HEK293 (cell line): ENCODE measurements around the gene ZNF595.
"Not testable (repeated sequence)": the region's sequence is repeated elsewhere in the genome, so short reads cannot be mapped to it uniquely, and the experiment has no call there.

ENCODE experiments used
- HOXC10 ChIP-seq: sonication (generic); formaldehyde crosslinking; IDR thresholded peaks from 2 replicates; pipeline ENCODE4 v1.8.1; 2023; ENCODE audit warnings: mild to moderate bottlenecking, missing genetic modification reagents
- SCRT1 ChIP-seq: fragments of 450-650 bp; formaldehyde crosslinking; IDR thresholded peaks from 2 replicates; pipeline ENCODE4 v1.5.1; 2016; ENCODE audit warnings: missing biosample characterization, missing genetic modification characterization, borderline replicate concordance
- SP2 ChIP-seq: fragments of 450-650 bp; formaldehyde crosslinking; IDR thresholded peaks from 2 replicates; pipeline ENCODE4 v1.5.1; 2016; ENCODE audit warnings: missing biosample characterization, missing genetic modification characterization
- TCF7L2 ChIP-seq: IDR thresholded peaks from 2 replicates; pipeline ENCODE4 v1.6.1; 2011; ENCODE audit warnings: low read depth, mild to moderate bottlenecking, inconsistent platforms, low read length, moderate library complexity, borderline replicate concordance
- TRIM28 ChIP-seq: IDR thresholded peaks from 2 replicates; pipeline ENCODE4 v1.6.1; 2011; ENCODE audit warnings: low read length, control low read depth, borderline replicate concordance
- ZFP37 ChIP-seq: fragments of 450-650 bp; formaldehyde crosslinking; IDR thresholded peaks from 2 replicates; pipeline ENCODE4 v1.5.1; 2016; ENCODE audit warnings: missing biosample characterization, missing genetic modification characterization
- ZNF121 ChIP-seq: fragments of 450-650 bp; formaldehyde crosslinking; IDR thresholded peaks from 2 replicates; pipeline ENCODE4 v1.5.1; 2016; ENCODE audit warnings: missing biosample characterization, missing genetic modification characterization
- ZNF223 ChIP-seq: fragments of 450-650 bp; formaldehyde crosslinking; IDR thresholded peaks from 2 replicates; pipeline ENCODE4 v1.5.1; 2016; ENCODE audit warnings: missing biosample characterization, missing genetic modification characterization
- ZNF426 ChIP-seq: fragments of 450-650 bp; formaldehyde crosslinking; IDR thresholded peaks from 2 replicates; pipeline ENCODE4 v1.5.1; 2017; ENCODE audit warnings: missing biosample characterization, missing genetic modification characterization, mild to moderate bottlenecking, inconsistent platforms, moderate library complexity
- TF ChIP-seq, protein P1 (sequence below): fragments of 450-650 bp; formaldehyde crosslinking; IDR thresholded peaks from 2 replicates; pipeline ENCODE4 v1.5.1; 2016; ENCODE audit warnings: missing biosample characterization, missing genetic modification characterization
- TF ChIP-seq, protein P2 (sequence below): fragments of 450-650 bp; formaldehyde crosslinking; IDR thresholded peaks from 2 replicates; pipeline ENCODE4 v1.5.1; 2016; ENCODE audit warnings: missing biosample characterization, missing genetic modification characterization
- TF ChIP-seq, protein P3 (sequence below): fragments of 450-650 bp; formaldehyde crosslinking; IDR thresholded peaks from 2 replicates; pipeline ENCODE4 v1.5.1; 2016; ENCODE audit warnings: missing biosample characterization, missing genetic modification characterization
- TF ChIP-seq, protein P4 (sequence below): fragments of 450-650 bp; formaldehyde crosslinking; IDR thresholded peaks from 2 replicates; pipeline ENCODE4 v1.5.1; 2017; ENCODE audit warnings: missing biosample characterization, missing genetic modification characterization
- TF ChIP-seq, protein P5 (sequence below): fragments of 450-650 bp; formaldehyde crosslinking; IDR thresholded peaks from 2 replicates; pipeline ENCODE4 v1.5.1; 2017; ENCODE audit warnings: missing biosample characterization, missing genetic modification characterization

DNA sequence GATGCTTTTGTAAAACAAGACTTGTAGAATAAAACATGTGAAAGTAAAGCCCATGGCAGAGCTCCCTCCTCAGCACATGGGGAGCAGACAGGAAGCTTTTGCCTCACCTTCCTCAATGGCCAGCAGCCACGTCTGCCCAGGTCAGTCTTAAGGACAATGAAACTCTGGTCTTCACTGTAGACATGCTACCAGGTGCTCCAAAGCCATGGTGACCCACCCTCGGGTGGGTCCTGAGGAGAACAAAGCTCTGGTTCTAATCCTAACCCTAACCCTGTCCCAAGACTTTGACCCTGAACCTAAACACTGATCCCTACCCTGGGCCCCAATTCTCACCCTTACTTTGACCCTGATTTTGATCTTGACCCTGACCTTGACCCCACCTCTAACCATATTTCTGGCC is 30.2 kb upstream of the ZNF595 start:
- TF ChIP-seq HOXC10 (CRISPR knock-in tag); ZNF426; SP2 (tag by site-specific recombination); ZNF223 (tag by site-specific recombination); SCRT1 (tag by site-specific recombination); TCF7L2; TRIM28; ZNF121 (tag by site-specific recombination); ZFP37 (tag by site-specific recombination): not testable (repeated sequence)
- TF ChIP-seq, protein P1, sequence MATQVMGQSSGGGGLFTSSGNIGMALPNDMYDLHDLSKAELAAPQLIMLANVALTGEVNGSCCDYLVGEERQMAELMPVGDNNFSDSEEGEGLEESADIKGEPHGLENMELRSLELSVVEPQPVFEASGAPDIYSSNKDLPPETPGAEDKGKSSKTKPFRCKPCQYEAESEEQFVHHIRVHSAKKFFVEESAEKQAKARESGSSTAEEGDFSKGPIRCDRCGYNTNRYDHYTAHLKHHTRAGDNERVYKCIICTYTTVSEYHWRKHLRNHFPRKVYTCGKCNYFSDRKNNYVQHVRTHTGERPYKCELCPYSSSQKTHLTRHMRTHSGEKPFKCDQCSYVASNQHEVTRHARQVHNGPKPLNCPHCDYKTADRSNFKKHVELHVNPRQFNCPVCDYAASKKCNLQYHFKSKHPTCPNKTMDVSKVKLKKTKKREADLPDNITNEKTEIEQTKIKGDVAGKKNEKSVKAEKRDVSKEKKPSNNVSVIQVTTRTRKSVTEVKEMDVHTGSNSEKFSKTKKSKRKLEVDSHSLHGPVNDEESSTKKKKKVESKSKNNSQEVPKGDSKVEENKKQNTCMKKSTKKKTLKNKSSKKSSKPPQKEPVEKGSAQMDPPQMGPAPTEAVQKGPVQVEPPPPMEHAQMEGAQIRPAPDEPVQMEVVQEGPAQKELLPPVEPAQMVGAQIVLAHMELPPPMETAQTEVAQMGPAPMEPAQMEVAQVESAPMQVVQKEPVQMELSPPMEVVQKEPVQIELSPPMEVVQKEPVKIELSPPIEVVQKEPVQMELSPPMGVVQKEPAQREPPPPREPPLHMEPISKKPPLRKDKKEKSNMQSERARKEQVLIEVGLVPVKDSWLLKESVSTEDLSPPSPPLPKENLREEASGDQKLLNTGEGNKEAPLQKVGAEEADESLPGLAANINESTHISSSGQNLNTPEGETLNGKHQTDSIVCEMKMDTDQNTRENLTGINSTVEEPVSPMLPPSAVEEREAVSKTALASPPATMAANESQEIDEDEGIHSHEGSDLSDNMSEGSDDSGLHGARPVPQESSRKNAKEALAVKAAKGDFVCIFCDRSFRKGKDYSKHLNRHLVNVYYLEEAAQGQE, result not testable (repeated sequence)
- TF ChIP-seq, protein P2, sequence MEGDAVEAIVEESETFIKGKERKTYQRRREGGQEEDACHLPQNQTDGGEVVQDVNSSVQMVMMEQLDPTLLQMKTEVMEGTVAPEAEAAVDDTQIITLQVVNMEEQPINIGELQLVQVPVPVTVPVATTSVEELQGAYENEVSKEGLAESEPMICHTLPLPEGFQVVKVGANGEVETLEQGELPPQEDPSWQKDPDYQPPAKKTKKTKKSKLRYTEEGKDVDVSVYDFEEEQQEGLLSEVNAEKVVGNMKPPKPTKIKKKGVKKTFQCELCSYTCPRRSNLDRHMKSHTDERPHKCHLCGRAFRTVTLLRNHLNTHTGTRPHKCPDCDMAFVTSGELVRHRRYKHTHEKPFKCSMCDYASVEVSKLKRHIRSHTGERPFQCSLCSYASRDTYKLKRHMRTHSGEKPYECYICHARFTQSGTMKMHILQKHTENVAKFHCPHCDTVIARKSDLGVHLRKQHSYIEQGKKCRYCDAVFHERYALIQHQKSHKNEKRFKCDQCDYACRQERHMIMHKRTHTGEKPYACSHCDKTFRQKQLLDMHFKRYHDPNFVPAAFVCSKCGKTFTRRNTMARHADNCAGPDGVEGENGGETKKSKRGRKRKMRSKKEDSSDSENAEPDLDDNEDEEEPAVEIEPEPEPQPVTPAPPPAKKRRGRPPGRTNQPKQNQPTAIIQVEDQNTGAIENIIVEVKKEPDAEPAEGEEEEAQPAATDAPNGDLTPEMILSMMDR (tag by site-specific recombination), result not testable (repeated sequence)
- TF ChIP-seq, protein P3, sequence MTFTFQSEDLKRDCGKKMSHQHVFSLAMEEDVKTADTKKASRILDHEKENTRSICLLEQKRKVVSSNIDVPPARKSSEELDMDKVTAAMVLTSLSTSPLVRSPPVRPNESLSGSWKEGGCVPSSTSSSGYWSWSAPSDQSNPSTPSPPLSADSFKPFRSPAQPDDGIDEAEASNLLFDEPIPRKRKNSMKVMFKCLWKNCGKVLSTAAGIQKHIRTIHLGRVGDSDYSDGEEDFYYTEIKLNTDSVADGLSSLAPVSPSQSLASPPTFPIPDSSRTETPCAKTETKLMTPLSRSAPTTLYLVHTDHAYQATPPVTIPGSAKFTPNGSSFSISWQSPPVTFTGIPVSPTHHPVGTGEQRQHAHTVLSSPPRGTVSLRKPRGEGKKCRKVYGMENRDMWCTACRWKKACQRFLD (tag by site-specific recombination), result not testable (repeated sequence)
- TF ChIP-seq, protein P4, sequence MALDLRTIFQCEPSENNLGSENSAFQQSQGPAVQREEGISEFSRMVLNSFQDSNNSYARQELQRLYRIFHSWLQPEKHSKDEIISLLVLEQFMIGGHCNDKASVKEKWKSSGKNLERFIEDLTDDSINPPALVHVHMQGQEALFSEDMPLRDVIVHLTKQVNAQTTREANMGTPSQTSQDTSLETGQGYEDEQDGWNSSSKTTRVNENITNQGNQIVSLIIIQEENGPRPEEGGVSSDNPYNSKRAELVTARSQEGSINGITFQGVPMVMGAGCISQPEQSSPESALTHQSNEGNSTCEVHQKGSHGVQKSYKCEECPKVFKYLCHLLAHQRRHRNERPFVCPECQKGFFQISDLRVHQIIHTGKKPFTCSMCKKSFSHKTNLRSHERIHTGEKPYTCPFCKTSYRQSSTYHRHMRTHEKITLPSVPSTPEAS (tag by site-specific recombination), result not testable (repeated sequence)
- TF ChIP-seq, protein P5, sequence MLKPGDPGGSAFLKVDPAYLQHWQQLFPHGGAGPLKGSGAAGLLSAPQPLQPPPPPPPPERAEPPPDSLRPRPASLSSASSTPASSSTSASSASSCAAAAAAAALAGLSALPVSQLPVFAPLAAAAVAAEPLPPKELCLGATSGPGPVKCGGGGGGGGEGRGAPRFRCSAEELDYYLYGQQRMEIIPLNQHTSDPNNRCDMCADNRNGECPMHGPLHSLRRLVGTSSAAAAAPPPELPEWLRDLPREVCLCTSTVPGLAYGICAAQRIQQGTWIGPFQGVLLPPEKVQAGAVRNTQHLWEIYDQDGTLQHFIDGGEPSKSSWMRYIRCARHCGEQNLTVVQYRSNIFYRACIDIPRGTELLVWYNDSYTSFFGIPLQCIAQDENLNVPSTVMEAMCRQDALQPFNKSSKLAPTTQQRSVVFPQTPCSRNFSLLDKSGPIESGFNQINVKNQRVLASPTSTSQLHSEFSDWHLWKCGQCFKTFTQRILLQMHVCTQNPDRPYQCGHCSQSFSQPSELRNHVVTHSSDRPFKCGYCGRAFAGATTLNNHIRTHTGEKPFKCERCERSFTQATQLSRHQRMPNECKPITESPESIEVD (tag by site-specific recombination), result not testable (repeated sequence)
